ENCODE data around the gene EPHA2.

The EPHA2 gene

DNA sequence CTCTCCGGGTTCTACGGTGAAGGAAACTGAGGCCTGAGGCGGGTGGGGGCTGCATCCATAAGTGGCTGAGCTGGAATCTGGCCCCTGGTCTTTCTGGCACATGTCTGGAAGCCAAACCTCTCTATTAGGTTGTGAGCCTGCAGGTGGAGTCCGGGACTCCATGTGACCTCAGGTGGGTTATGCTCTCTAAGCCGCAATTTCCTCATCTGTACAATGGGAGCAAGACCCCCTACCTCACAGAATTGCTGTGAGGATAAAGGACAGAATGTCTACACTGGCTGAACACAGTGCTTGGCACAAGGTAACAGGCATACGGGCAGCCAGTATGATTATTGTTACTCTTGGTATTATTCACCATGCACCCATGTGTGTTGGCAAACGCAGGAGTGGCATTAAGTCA, 6.7 kb downstream of the EPHA2 start:
- DNase-seq = no peak

- no peak for DNase-seq
Measured at GRCh38 chr1:16148329-16149092, 7.4 kb downstream of the EPHA2 start.

- DNase-seq = no peak
Measured at GRCh38 chr1:16147156-16147926, 8.5 kb downstream of the EPHA2 start.

- DNase-seq = peak; percentile 92
Measured at GRCh38 chr1:16146279-16147155, 9.4 kb downstream of the EPHA2 start.

GRCh38 chr1:16145662-16146278, 10.1 kb downstream of the EPHA2 start:
- DNase-seq = peak; percentile 83

GRCh38 chr1:16145030-16145661, 10.7 kb downstream of the EPHA2 start:
- peak; percentile 76 for DNase-seq

DNA sequence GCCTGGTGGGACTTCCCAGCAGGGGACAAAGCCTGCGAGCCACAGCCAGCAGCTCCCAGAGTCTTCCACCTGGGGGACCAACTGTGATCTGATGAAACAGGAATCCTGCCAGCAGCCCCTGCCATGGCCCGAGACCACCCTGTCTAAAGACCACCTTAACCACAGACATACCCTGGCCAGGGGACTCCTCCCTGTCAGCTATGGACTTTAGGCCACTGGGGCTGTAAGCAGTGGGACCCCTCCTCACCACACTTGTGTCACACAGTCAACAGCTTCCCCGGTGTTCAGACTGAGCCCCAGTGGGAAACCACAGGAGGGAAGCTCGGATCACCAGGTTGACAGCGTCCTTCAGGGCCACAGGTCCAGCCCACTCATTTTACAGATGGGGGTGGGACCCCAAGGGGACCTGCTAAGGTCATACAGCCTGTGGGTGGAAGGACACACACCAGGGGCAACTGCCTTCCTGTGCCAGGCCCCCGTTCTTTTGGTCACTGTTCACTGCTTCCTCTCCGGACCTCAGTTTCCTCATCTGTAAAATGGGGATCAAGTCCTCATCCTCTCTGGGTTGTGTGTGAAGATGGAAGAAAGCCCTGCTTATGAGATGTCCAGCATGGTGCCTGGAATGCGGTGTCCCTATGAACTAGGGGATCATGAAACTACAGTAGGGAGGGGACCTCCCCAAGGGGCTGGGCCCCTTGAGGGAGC, 11.4 kb downstream of the EPHA2 start:
- DNase-seq = no peak

DNA sequence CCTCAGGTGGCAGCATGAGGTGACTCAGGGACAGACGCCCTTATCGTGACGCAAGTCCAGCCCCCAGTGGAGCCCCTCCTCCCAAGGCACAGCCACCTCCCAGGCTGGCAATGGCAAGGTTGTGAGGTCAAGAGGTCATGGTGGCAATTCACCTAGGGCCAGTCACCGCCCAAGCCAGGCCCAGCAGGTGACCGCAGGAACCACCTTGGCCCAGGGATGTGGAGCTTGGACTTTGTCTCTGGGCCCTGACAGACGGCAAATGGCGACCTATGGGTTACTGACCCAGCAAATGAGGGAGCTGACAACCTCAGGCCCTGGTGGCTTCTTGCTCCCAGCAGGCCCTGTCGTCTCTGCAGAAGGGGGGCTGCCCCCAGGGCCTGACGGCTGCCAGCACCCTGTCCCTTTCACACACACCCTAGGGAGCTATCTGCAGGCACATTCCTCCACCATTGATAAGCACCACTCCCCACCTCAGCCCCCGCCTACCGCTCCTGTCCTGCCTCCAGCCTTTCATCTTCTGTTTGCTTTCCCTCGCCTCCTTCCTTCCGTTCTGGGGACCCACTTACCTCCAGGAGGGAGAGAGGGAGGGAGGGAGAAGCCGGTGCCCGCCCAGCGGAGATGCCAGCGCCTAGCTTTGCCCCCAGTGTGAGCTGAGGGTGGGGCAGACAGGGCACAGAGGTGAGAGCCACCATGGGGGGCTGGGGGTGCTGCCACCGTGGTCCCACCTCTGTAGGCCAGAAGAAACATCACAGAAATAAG, 12.1 kb downstream of the EPHA2 start:
- DNase-seq = no peak

GRCh38 chr1:16143005-16143565, 12.8 kb downstream of the EPHA2 start:
- no peak for DNase-seq

DNA sequence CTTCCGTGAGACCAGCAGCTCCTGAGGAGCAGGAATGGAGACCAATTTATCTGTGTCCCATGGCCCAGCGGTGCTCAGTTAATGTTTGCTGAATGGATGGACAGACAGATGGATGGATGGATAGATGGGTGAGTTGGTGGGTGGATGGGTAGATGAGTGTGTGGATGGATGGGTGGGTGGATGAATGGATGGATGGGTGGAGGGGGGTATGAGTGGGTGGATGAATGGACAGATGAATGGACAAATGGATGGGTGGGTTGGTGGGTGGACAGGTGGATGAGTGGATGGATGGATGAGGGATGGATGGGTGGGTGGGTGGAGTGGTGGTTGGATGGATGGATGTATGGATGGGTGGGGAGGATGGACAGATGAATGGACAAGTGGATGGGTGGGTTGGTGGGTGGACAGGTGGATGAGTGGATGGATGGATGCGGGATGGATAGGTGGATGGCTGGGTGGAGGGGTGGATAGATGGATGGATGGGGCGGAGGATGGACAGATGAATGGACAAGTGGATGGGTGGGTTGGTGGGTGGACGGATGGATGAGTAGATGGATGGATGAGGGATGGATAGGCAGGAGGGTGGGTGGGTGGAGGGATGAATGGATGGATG, 13.4 kb downstream of the EPHA2 start:
- no peak for DNase-seq

DNA sequence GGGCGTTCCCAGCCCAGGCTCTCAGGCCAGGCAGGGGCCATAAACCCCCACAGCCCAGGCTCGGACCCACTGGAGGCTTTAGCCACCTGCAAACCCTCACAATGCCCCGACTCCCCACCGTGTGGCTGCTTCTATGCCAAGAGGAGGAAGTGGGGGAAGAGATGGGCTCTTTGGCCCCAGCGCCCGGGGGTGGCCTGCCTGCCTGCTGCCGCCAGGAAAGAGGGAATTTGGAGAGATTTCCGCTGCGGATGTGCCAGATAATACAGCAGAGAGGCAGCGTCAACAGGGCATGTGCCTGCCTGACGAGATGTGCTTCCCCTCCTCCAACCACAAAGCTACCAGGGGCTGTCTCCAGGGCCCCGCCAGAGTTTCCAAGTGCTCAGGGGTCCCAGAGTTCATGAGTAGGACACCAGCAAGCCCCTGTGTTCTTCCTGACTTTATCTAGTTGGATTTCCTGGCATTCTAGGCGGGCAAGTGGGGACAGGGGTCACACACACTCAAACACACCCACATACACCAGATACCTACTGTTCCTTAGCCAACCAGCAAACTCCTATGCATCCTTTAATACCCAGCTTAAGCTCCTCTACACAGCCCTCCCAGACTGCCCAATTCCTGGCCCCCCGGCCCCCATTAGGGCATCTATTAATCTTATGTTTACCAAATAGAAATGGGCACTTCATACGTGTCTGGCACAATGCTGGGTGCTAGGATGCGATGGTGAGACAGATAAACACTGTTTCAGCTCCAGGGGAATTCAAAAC, 14.1 kb downstream of the EPHA2 start:
- peak; percentile 35 for DNase-seq

GRCh38 chr1:16140068-16140596, 15.7 kb downstream of the EPHA2 start:
- DNase-seq = no peak

DNA sequence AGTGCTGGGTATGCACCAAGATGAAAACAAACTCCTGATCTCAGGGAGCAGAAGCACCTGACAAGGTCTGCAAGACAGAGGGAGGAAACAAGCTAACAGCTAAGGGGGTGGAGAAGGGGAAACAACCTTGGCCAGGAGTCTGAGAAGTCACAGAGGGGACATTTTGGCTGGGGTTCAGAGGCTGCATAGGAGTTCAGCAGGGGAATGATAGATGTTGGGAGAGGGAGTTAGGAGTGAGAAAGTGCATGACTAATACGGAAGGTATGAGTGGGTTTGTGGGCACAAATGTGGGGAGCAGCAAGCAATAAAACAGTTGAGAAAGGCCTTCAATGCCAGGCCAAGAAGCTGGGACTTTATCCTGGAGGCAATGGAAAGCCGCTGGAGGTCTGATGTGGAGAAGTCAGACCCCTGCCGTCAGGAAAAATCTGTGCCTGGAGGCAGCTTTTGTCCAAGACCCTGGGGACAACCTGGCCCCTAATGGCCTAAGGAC, 16.4 kb downstream of the EPHA2 start:
- DNase-seq = peak; percentile 52

DNA sequence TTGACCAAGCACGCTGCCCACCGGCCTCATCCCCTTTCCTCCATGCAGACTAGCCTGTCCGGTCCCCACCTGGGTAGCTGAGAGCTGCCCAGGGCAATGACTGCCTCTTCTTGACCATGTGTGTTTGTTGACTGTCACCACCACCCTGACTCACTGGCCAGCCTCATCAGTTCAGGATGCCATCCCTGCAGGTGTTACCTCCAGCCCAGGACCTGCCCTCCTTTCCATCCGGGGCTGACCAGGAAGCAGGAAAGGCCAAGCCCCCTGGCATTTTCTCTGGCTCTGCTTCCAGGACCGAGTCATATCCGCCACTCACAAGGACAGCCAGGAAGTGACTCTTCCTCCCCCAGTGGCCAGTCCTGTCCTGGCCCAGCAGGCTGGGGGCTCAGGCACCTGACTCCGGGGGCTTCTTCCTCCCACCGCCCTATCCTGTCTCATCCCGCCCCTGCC, 17.1 kb downstream of the EPHA2 start:
- peak; percentile 51 for DNase-seq

- no peak for DNase-seq
Measured at GRCh38 chr1:16137890-16138467, 17.9 kb downstream of the EPHA2 start.

DNA sequence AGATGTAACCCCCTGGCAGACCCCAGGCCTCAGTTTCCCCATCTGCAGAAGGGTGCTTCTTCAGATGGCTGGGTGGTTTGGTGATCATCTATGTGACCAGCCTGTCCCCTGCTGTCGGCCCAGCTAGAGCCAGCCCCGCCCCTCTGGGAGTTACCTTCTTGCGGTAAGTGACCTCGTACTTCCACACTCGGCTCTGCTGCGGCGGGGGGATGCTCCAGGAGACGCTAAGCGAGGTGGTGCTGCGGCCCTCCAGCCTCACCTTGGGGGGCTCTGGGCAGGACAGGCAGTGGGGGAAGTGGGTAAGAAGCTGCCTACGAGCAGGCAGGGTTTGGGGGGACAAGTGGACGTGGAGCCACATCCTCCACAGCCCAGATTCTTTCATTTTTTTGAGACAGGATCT, 20.4 kb downstream of the EPHA2 start:
- DNase-seq = no peak

GRCh38 chr1:16134906-16135305, 21.0 kb downstream of the EPHA2 start:
- DNase-seq = no peak

- DNase-seq = no peak
Measured at GRCh38 chr1:16134066-16134801, 21.6 kb downstream of the EPHA2 start.
